OCI-LY1 (cell line): ENCODE measurements around the gene UBE2C.

Source experiments
- H2AFZ ChIP-seq: fragments of 200-600 bp; sonication (generic), shearing (Covaris generic); 2 replicates; pipeline ENCODE4 v1.6.0; 2014; ENCODE audit warnings: antibody characterized with exemption, mild to moderate bottlenecking, low read length
- H3F3A ChIP-seq: fragments of 200-600 bp; sonication (generic), shearing (Covaris generic); 2 replicates; pipeline ENCODE4 v1.6.0; 2014; ENCODE audit warnings: mild to moderate bottlenecking, antibody characterized with exemption, low read length, moderate library complexity; ENCODE audit not compliant: insufficient read depth
- H3K27ac ChIP-seq: fragments of 200-600 bp; sonication (generic); 2 replicates; pipeline ENCODE4 v1.5.1; 2014; ENCODE audit warnings: low read length, mixed run types, mild to moderate bottlenecking, low read depth; ENCODE audit not compliant: poor library complexity, severe bottlenecking
- H3K27me3 ChIP-seq: fragments of 200-600 bp; sonication (generic); 2 replicates; pipeline ENCODE4 v1.6.0; 2014; ENCODE audit warnings: antibody characterized with exemption, mild to moderate bottlenecking, low read length, moderate library complexity; ENCODE audit not compliant: insufficient read depth
- H3K36me3 ChIP-seq: fragments of 200-600 bp; sonication (generic); 2 replicates; pipeline ENCODE4 v1.6.1; 2014; ENCODE audit warnings: mild to moderate bottlenecking, antibody characterized with exemption, low read length, moderate library complexity, mixed read lengths; ENCODE audit not compliant: insufficient read depth
- H3K4me1 ChIP-seq: fragments of 200-600 bp; sonication (generic); 2 replicates; pipeline ENCODE4 v1.5.1; 2014; ENCODE audit warnings: mild to moderate bottlenecking, low read length, moderate library complexity; ENCODE audit not compliant: insufficient read depth, severe bottlenecking
- H3K4me2 ChIP-seq: fragments of 200-600 bp; sonication (generic), shearing (Covaris generic); 2 replicates; pipeline ENCODE4 v1.6.1; 2014; ENCODE audit warnings: low read length
- H3K4me3 ChIP-seq: fragments of 200-600 bp; sonication (generic); 2 replicates; pipeline ENCODE4 v1.5.1; 2014; ENCODE audit warnings: low read length, low read depth, mild to moderate bottlenecking, mixed read lengths; ENCODE audit not compliant: poor library complexity, severe bottlenecking
- H3K79me2 ChIP-seq: fragments of 200-600 bp; shearing (Covaris generic); 2 replicates; pipeline ENCODE4 v1.6.1; 2016; ENCODE audit warnings: mixed run types, low read length, mixed read lengths; ENCODE audit not compliant: insufficient read depth
- H3K9ac ChIP-seq: fragments of 200-600 bp; sonication (generic), shearing (Covaris generic); 2 replicates; pipeline ENCODE4 v1.6.1; 2014; ENCODE audit warnings: mild to moderate bottlenecking, low read length, mixed read lengths
- H3K9me2 ChIP-seq: fragments of 200-600 bp; sonication (generic), shearing (Covaris generic); 2 replicates; pipeline ENCODE4 v1.6.1; 2014; ENCODE audit warnings: low read depth, mild to moderate bottlenecking, low read length, mixed read lengths
- H3K9me3 ChIP-seq: fragments of 200-600 bp; shearing (Covaris generic); 2 replicates; pipeline ENCODE4 v1.6.1; 2014; ENCODE audit warnings: low read length, mixed read lengths
- H4K20me1 ChIP-seq: fragments of 200-600 bp; sonication (generic), shearing (Covaris generic); 2 replicates; pipeline ENCODE4 v1.6.0; 2016; ENCODE audit warnings: mild to moderate bottlenecking, low read length; ENCODE audit not compliant: insufficient read depth
- EZH2 ChIP-seq: fragments of 200-600 bp; sonication (generic), shearing (Covaris generic); IDR thresholded peaks from 2 replicates; pipeline ENCODE4 v1.8.0; 2017; ENCODE audit warnings: borderline replicate concordance, mixed run types, mild to moderate bottlenecking, antibody characterized with exemption, low read length, moderate library complexity, mixed read lengths
- TF ChIP-seq, protein P1 (sequence below): fragments of 200-600 bp; sonication (generic), shearing (Covaris generic); IDR thresholded peaks from 2 replicates; pipeline ENCODE4 v1.5.1; 2017; ENCODE audit warnings: mild to moderate bottlenecking, antibody characterized with exemption, low read length, moderate library complexity, mixed read lengths

UBE2C gene

DNA sequence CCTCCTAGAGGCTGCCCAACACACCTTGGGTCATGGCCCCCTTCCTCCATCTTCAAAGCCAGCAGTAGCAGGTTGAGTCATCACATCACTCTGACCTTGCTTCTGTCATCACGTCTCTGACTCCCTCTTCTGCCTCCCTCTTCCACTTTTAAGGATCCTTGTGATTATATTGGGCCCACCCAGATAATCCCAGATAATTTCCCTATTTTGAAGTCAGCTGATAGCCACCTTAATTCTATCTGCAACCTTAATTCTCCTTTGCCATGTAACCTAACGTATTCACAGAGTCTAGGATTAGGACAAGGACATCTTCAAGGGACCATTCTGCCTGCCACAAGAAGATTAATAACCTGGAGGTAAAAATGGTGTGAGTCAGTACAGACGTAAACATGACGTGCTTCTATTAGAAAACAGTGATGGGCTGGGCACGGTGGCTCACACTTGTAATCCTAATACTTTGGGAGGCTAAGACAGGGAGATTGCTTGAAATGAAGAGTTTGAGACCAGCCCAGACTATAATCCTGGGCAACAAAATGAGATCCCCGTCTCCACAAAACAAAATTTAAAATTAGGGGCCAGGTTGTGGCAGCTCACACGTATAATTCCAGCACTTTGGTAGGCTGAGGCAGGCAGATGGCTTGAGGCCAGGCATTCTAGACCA, 48.2 kb downstream of the UBE2C start:
- Histone ChIP-seq H4K20me1 (no peaks in the 10 kb centered on the region), H3F3A (no peaks in the 10 kb centered on the region), H3K27ac (no peak overlapping the region), H3K9me3 (no peaks in the 10 kb centered on the region), H3K4me3 (no peak overlapping the region), H3K27me3 (no peaks in the 10 kb centered on the region), H3K4me2 (no peak overlapping the region; the same call in 1 of the 2 replicates), H3K9me2 (no peaks in the 10 kb centered on the region), H3K4me1 (peaks cover 40% of the 10 kb centered on the region), H3K79me2 (peaks cover 6% of the 10 kb centered on the region; the same call in 1 of the 2 replicates), H3K36me3 (no peaks in the 10 kb centered on the region), H2AFZ (no peak overlapping the region), H3K9ac (no peak overlapping the region)
- TF ChIP-seq, protein P1, sequence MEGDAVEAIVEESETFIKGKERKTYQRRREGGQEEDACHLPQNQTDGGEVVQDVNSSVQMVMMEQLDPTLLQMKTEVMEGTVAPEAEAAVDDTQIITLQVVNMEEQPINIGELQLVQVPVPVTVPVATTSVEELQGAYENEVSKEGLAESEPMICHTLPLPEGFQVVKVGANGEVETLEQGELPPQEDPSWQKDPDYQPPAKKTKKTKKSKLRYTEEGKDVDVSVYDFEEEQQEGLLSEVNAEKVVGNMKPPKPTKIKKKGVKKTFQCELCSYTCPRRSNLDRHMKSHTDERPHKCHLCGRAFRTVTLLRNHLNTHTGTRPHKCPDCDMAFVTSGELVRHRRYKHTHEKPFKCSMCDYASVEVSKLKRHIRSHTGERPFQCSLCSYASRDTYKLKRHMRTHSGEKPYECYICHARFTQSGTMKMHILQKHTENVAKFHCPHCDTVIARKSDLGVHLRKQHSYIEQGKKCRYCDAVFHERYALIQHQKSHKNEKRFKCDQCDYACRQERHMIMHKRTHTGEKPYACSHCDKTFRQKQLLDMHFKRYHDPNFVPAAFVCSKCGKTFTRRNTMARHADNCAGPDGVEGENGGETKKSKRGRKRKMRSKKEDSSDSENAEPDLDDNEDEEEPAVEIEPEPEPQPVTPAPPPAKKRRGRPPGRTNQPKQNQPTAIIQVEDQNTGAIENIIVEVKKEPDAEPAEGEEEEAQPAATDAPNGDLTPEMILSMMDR = no peak

DNA sequence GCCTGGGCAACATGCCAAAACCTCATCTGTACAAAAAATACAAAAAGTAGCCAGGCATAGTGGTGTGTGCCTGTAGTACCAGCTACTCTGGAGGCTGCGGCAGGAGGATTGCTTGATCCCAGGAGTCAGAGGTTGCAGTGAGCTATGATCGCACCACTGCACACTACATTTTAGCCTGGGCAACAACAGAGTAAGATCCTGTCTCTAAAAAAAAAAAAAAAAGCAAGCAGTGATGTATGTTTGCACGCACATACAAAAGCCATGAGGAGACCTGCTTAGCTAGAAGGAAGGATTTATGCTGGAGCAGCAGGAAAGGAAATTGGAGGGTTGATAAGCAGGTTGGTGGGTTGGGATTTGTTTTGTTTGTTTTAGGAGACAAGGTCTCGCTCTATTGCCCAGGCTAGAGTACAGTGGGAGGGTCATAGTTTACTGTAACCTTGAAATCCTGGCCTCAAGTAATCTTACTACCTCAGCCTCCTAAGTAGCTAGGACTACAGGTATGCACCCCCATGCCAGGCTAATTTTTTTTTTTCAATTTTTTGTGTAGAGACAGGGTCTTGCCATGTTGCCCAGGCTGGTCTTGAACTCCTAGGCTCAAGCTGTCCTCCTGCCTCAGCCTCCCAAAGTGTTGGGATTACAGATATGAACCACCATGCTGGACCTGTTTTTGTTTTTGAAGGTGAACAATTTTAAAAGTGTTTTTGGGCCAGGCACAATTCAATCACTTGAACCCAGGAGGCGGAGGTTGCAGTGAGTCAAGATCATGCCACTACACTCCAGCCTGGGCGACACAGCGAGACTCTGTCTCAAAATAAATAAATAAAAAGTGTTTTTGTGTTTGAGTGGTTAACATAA, 49.0 kb downstream of the UBE2C start:
- Histone ChIP-seq H2AFZ (no peak overlapping the region), H3K4me3 (no peak overlapping the region), H3K4me2 (no peak overlapping the region), H3K9me3 (no peaks in the 10 kb centered on the region), H3K36me3 (no peaks in the 10 kb centered on the region), H3F3A (no peaks in the 10 kb centered on the region), H3K9me2 (no peaks in the 10 kb centered on the region), H3K27me3 (no peaks in the 10 kb centered on the region), H3K9ac (no peak overlapping the region), H4K20me1 (no peaks in the 10 kb centered on the region), H3K79me2 (no peaks in the 10 kb centered on the region), H3K4me1 (peaks cover 32% of the 10 kb centered on the region), H3K27ac (no peak overlapping the region)
- TF ChIP-seq, protein P1 = no peak
- no peak for TF ChIP-seq EZH2

DNA sequence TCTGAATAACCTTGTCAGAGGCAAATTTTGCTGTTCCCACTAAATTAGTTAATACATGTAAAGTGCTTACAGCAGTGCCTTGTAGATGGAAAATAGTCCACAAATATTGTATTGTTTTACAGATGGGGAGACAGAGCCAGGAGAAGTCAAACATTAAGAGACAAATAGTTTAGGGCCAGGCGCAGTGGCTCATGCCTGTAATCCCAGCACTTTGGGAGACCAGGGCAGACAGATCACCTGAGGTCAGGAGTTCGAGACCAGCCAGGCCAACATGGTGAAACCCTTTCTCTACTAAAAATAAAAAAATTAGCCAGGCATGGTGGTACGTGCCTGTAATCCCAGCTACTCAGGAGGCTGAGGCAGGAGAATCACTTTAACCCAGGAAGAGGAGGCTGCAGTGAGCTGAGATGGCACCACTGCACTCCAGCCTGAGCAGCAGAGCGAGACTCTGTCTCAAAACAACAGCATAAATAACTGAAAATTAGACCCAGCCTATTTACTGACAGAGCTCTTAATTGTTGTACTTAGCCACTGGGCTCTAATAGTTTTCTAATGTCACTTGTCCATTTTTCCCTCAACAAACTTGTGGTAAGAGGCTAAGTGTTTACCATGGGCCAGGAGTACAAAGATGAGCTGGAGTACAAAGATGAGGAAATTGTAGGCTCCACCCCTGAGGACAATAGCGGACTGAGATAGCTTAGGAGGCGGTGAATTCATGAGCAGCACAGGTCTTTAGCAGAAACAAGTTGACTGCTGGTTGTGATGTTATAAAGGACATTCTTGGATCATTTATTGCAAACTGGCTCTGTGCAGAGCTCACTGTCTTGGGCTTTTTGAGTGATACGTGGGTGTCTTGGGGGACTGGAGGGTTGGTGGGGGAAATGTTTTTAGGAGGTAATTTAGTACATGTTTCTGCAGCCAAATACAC, 51.4 kb downstream of the UBE2C start:
- H3K9me3 ChIP-seq = no peaks in the 10 kb centered on the region
- no peaks in the 10 kb centered on the region for H3K36me3 ChIP-seq
- H3K9ac ChIP-seq = no peak overlapping the region
- H4K20me1 ChIP-seq = no peaks in the 10 kb centered on the region
- H3K4me3 ChIP-seq = no peak overlapping the region
- H3K4me2 ChIP-seq = no peak overlapping the region
- H3K27ac ChIP-seq = no peak overlapping the region
- H3K79me2 ChIP-seq = no peaks in the 10 kb centered on the region
- H2AFZ ChIP-seq = no peak overlapping the region
- no peak for TF ChIP-seq EZH2
- TF ChIP-seq, protein P1 = no peak
- H3K27me3 ChIP-seq = no peaks in the 10 kb centered on the region
- H3K4me1 ChIP-seq = peaks cover 21% of the 10 kb centered on the region
- H3K9me2 ChIP-seq = no peaks in the 10 kb centered on the region
- no peaks in the 10 kb centered on the region for H3F3A ChIP-seq
